D721Med (cell line): Measurements from ENCODE around the gene PTPN7.

Source experiments
- DNase-seq: peaks from one replicate; pipeline ENCODE4 v3.0.0; 2011; ENCODE audit warnings: low spot score; ENCODE audit not compliant: insufficient read length
- FAIRE-seq: peaks from 2 replicates; lab custom pipeline; 2011; peaks lifted over from hg19 to GRCh38; lab: Jason Lieb, UNC
- TF ChIP-seq, protein P1 (sequence below): IDR thresholded peaks from 2 replicates; pipeline ENCODE4 v1.5.1; 2012; ENCODE audit warnings: mild to moderate bottlenecking, control low read depth; ENCODE audit not compliant: insufficient read depth; ENCODE audit errors: missing control alignments

PTPN7 gene

DNA sequence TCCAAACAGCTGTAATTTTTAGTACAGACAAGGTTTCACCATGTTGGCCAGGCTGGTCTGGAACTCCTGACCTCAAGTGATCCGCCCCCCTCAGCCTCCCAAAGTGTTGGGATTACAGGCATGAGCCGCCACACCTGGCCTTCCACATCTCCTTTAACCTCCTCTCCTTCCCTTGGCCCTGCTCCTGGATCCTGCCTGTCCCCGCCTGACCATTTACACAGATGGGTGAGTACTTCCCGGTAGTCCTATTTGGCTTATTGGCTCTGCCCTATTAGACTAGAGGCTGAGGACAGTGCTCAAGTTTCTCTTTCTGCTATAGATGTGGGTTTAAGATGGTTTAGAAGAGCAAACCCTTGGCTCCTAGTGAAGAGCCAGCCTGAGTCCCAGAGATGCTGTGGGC lies 7.1 kb downstream of the PTPN7 start:
- FAIRE-seq (no peak), DNase-seq (no peak)
- TF ChIP-seq, protein P1, sequence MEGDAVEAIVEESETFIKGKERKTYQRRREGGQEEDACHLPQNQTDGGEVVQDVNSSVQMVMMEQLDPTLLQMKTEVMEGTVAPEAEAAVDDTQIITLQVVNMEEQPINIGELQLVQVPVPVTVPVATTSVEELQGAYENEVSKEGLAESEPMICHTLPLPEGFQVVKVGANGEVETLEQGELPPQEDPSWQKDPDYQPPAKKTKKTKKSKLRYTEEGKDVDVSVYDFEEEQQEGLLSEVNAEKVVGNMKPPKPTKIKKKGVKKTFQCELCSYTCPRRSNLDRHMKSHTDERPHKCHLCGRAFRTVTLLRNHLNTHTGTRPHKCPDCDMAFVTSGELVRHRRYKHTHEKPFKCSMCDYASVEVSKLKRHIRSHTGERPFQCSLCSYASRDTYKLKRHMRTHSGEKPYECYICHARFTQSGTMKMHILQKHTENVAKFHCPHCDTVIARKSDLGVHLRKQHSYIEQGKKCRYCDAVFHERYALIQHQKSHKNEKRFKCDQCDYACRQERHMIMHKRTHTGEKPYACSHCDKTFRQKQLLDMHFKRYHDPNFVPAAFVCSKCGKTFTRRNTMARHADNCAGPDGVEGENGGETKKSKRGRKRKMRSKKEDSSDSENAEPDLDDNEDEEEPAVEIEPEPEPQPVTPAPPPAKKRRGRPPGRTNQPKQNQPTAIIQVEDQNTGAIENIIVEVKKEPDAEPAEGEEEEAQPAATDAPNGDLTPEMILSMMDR = no peak

GRCh38 chr1:202152399-202152798 lies 8.0 kb downstream of the PTPN7 start:
- FAIRE-seq (no peak), DNase-seq (no peak)
- TF ChIP-seq, protein P1 = no peak

GRCh38 chr1:202151045-202151444 lies 9.4 kb downstream of the PTPN7 start:
- no peak for FAIRE-seq
- DNase-seq = no peak

GRCh38 chr1:202150602-202151001 lies 9.8 kb downstream of the PTPN7 start:
- no peak for DNase-seq
- TF ChIP-seq, protein P1 = no peak
- FAIRE-seq = no peak

More at GRCh38 chr1:202151045-202151444, 9.4 kb downstream of the PTPN7 start:
- TF ChIP-seq, protein P1 = no peak

DNA sequence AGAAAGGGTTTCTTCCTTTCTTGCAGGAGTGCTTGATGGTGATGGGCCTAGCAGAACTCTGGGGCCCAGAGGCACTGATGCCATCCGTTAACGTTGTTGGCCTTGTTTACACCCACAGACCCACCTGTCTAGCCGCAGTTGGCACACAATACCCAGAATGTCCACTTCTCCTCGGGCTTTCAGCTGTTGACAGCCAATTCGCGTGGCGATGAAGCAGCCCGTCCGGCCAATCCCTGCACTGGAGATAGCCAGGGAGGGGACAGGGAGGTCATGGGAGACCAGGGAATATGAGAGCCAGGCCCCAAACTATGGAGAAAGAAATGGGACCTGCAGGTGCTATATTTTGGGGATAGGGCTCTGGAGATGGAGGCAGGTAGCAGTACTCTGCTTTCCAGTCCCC lies 10.2 kb downstream of the PTPN7 start:
- TF ChIP-seq, protein P1 = no peak
- DNase-seq (no peak), FAIRE-seq (no peak)

GRCh38 chr1:202149566-202149965 lies 10.8 kb downstream of the PTPN7 start:
- DNase-seq = no peak
- TF ChIP-seq, protein P1 = no peak
- no peak for FAIRE-seq

- TF ChIP-seq, protein P1 = no peak
- DNase-seq = no peak
- FAIRE-seq = no peak
Observed at GRCh38 chr1:202148391-202148790, 12.0 kb downstream of the PTPN7 start.
